GM19455 (cell line): ENCODE measurements around the gene POU2F1.
"Not testable (repeated sequence)": the region's sequence is repeated elsewhere in the genome, so short reads cannot be mapped to it uniquely, and the experiment has no call there.

Source experiments
- ATAC-seq: cut with Tn5 transposase; IDR thresholded peaks from one replicate; pipeline ENCODE4 v1.9.1; 2021; ENCODE audit not compliant: unreplicated experiment

The POU2F1 gene

GRCh38 chr1:167205306-167206050, 15.2 kb upstream of the POU2F1 start:
- not testable (repeated sequence) for ATAC-seq

GRCh38 chr1:167206166-167206835, 14.4 kb upstream of the POU2F1 start:
- ATAC-seq, result no peak

GRCh38 chr1:167207940-167208623, 12.6 kb upstream of the POU2F1 start:
- no peak for ATAC-seq

- ATAC-seq, result no peak
Measured at GRCh38 chr1:167208624-167208976, 12.1 kb upstream of the POU2F1 start.

GRCh38 chr1:167209044-167209443, 11.6 kb upstream of the POU2F1 start:
- no peak for ATAC-seq

- ATAC-seq, result no peak
Measured at GRCh38 chr1:167210966-167211674, 9.6 kb upstream of the POU2F1 start.

- no peak for ATAC-seq
Measured at GRCh38 chr1:167212025-167212424, 8.7 kb upstream of the POU2F1 start.

GRCh38 chr1:167216809-167217208, 3.9 kb upstream of the POU2F1 start:
- ATAC-seq, result no peak

GRCh38 chr1:167219194-167219593, 1.5 kb upstream of the POU2F1 start:
- no peak for ATAC-seq

GRCh38 chr1:167219646-167220536, 795 bp upstream of the POU2F1 start:
- ATAC-seq, result peak; percentile 41

- peak; percentile 14 for ATAC-seq
Measured at GRCh38 chr1:167221126-167221737, 546 bp downstream of the POU2F1 start.

GRCh38 chr1:167221738-167222610, 1.3 kb downstream of the POU2F1 start:
- peak; percentile 53 for ATAC-seq

- no peak for ATAC-seq
Measured at GRCh38 chr1:167223144-167224103, 2.7 kb downstream of the POU2F1 start.

- ATAC-seq, result not testable (repeated sequence)
Measured at GRCh38 chr1:167224734-167225235, 4.1 kb downstream of the POU2F1 start.

- ATAC-seq, result no peak
Measured at GRCh38 chr1:167225920-167226319, 5.2 kb downstream of the POU2F1 start.

GRCh38 chr1:167227934-167228378, 7.3 kb downstream of the POU2F1 start:
- ATAC-seq, result no peak

- no peak for ATAC-seq
Measured at GRCh38 chr1:167229719-167230385, 9.2 kb downstream of the POU2F1 start.
